NCI-H2107 (cell line): Measurements from ENCODE around the gene ARHGAP45.
A peak's percentile ranks its signal among the peaks of the same experiment; 100 is the strongest.

ENCODE experiments used
- DNase-seq: peaks from one replicate; lab custom pipeline; 2025; lab: John Stamatoyannopoulos, UW

ARHGAP45 gene

GRCh38 chr19:1088416-1089010 is 21.5 kb downstream of the ARHGAP45 start:
- no peak for DNase-seq

GRCh38 chr19:1089126-1089771 is 22.3 kb downstream of the ARHGAP45 start:
- DNase-seq = no peak

DNA sequence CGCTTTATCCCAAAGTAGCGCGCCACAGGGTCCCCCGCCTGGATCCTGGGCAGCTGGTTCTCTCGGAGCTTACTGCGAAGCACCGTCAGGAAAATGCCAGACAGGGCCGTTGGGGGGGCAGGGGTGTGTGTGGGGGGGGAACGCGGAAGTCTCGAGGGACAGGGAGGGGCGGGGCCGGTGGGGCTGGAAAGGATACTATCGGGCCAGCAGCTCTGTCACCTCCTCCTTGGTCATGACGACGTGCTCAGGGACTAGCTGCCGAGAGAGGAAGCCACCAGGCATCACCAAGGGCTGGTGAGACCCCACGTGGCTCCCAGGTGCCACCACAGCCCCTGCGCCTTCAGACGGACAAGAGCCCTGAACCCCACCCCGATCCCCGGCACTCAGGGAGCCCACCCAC is 22.9 kb downstream of the ARHGAP45 start:
- DNase-seq = no peak

GRCh38 chr19:1090731-1091543 is 24.0 kb downstream of the ARHGAP45 start:
- DNase-seq = no peak

GRCh38 chr19:1091544-1092175 is 24.7 kb downstream of the ARHGAP45 start:
- no peak for DNase-seq

DNA sequence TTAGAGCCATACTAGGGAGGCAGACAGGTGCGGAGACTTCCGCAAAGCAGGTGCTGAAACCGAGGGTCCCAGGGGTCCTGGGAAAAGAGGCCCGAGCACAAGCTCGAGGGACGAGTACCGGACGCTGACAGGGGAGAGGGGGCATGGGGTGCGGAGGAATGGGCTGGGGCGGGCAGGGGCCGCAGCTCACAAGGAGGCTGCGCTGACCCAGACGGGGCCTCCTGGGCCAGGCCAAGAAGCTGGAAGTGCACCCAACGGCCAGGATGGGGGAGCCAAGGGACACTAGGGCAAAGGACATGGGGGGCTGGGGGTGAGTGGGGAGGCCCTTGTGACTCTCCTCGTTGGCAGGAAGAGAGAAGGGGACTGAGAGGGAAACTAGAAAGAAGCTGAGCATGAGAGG is 26.4 kb downstream of the ARHGAP45 start:
- no peak for DNase-seq

DNA sequence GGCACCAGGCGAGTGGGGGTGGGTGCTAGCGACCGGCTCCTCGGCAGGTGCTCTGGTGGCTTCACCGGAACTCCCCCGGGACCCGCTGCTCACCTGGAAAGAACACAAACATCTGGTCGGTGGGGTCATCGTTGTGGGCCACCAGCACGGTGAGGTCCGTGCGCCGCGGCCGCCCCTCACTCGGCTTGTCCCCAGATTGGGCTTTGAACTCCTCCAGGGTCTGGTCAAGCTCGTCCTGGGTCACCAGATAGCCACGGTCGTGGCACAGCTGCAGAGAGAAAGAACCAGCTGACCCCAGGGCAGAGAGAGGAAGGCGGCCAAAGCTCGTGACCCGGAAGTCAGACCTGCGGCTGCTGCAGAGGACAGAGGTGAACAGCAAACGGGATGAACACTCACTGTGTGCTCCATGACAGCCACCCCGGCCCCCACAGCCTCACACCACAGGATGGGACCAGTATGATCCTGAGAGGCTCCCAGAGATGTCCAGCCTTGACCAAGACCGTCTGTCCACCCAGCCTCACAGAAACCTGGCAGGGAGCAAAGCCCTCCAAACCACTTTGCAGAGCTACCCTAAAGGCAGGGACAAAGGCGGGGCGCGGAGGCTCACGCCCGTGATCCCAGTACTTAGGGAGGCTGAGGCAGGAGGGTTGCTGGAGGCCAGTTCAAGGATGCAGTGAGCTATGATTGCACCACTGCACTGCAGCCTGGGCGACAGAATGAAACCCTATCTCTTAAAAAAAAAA is 27.0 kb downstream of the ARHGAP45 start:
- no peak for DNase-seq

DNA sequence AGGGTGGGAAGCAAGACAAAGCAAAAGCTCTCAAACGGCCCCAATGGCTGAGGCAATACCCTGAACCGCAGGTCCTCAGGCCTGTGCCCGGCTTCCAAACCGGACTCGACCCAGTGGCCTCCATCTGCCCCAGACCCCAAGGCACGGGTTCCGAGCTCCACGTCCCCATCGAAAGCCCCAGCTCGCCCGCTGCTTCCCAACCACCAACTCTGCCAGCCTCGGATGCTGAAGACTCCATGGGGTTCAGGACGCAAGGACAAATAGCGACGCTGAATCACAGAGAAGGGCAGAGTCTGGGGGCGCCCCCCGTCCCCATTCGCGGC is 27.6 kb downstream of the ARHGAP45 start:
- DNase-seq = no peak

GRCh38 chr19:1094978-1095701 is 28.2 kb downstream of the ARHGAP45 start, which contains the start of gene POLR2E:
Gene POLR2E (minus strand): TSS chr19:1095375. CDS start chr19:1095315, 60 bp downstream.
- DNase-seq = peak; percentile 93

- no peak for DNase-seq
Measured at GRCh38 chr19:1097810-1098176, 30.8 kb downstream of the ARHGAP45 start.

- no peak for DNase-seq
Measured at GRCh38 chr19:1098177-1099051, 31.4 kb downstream of the ARHGAP45 start.

GRCh38 chr19:1101337-1101698 is 34.4 kb downstream of the ARHGAP45 start:
- no peak for DNase-seq

- DNase-seq = no peak
Measured at GRCh38 chr19:1102407-1103131, 35.6 kb downstream of the ARHGAP45 start.

GRCh38 chr19:1103132-1103707 is 36.3 kb downstream of the ARHGAP45 start:
- DNase-seq = no peak

GRCh38 chr19:1103708-1104310 is 36.8 kb downstream of the ARHGAP45 start, which contains the start of gene GPX4:
Gene GPX4 (plus strand): TSS chr19:1103994. CDS start chr19:1104044, 50 bp downstream.
- DNase-seq = peak; percentile 99

DNA sequence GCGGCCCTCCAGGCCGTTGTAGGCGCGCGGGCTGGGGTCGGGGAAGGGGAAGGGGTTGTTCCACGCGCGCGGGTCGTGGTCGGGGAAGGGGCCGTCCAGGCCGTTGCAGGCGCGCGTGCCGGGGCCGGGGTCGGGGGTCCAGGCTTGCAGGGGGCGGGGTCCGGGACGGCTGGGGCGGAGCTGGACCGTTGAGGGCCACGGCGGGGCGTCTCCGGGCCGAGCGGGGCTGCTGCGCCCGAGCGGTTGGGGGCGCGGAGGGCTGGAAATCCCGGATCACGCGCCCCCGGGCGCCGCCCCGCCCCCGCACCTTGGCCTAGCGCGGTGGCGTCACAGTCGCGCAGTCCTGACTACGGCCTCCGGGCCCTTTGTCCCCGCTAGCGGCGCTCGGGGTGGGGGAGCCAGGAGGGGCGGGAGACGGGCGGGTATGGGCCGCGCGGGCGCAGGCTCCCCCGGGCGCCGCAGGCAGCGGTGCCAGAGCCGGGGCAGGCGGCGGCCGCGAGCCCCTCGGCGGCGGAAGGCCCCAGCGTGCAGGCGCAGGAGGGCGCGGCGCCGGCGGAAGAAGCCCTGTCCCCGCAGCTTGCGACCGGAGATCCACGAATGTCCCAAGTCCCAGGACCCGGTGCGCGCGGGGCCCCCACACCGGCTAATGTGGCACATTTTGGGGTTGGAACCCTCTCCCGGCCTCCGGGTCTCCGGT is 37.5 kb downstream of the ARHGAP45 start:
- peak; percentile 54 for DNase-seq

DNA sequence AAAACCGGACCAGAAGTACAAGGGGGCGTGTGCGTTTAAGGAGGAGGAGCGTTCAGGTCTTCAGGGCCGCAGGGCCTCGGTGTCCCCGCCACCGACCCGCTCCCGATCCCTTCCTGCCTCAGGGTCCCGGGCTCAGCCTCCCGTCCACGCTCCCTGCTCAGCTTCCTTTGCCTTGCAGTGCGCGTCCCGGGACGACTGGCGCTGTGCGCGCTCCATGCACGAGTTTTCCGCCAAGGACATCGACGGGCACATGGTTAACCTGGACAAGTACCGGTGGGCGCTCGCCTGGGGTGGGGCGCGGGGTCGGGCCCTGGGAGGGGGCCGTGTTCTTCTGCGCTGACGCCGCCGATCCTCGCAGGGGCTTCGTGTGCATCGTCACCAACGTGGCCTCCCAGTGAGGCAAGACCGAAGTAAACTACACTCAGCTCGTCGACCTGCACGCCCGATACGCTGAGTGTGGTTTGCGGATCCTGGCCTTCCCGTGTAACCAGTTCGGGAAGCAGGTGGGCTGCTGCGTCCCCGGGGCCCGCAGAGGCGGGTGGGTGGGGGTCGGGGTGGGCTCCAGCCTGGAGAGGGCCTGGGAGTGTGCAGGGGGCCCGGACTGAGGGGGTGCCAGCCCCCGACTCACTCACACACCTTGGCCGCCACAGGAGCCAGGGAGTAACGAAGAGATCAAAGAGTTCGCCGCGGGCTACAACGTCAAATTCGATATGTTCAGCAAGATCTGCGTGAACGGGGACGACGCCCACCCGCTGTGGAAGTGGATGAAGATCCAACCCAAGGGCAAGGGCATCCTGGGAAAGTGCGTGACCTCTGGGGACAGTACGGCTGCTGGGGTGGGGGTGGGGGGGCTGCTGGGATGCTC is 38.3 kb downstream of the ARHGAP45 start:
- DNase-seq = no peak
